ENCODE data around the gene EFHC2.

Gene EFHC2

DNA sequence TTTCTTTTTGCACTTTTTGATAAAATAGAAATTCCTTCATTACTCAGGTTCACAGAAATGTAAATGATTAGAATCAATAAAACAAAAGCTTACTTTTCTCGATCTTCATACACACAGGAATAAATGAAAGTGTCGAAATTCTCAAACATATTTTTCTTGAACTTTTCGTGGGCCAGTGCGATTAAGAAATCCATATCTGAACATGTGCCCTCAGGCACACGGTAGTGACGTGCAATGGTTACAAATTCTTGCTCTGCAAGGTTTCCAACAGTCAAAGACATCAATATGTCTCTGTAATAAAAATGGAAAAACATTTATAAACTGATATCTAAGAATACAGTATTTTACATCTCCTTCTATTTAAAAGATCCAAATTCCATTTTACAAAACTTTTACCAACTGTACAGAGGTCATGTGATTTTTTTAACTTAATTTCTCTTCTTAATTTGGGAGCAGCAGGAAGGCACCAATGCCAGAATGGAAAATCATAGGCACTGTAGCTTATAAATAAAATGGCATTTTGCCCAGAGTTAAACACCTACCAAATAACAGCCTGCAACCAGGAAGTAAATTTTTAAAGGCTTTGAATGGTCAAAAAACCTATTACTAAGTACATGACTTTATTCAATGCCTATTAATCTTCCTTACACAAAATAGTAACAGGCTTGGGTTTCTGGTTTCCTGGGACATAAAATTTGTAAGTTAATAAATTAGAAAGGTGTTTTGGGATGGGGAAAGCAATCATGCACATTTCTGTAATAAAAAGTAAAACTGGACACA lies 165.0 kb downstream of the EFHC2 start:
- TF ChIP-seq YY1 (IDR thresholded peaks at IDR 0.05; ENCODE audit: insufficient read depth, insufficient read length): no peak
- no peak for TF ChIP-seq SUZ12 (IDR thresholded peaks at IDR 0.05; ENCODE audit: extremely low read depth, insufficient read depth, insufficient read length)
- TF ChIP-seq ZNF274 (IDR thresholded peaks at IDR 0.05; ENCODE audit: low read depth, low read length): no peak
- no peaks in the 10 kb centered on the region for H3K9me3 ChIP-seq (ENCODE audit: insufficient read depth, low read length)
- no peak overlapping the region for H3K9ac ChIP-seq (ENCODE audit: insufficient read length, low read depth)

DNA sequence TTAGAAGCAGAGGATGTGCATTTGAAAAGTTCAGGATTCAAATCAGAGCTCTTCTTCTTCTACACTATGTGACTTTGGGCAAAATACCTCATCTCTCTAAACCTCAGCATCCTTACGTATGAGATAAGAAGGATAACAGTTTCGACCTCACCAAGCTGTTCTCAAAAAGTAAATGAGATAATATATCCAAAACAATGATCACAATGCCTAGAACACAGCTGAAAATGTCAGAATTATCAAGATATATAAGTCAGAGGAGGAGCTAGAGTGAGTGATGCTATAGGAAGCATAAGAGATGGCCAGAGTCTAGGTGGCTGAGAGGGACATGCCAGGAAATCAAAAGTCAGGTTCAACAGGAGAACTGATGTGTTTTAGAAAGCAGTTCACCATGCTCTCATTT lies 168.0 kb downstream of the EFHC2 start:
- H3K4me1 ChIP-seq (ENCODE audit: insufficient read depth, insufficient read length): no peaks in the 10 kb centered on the region
- H3K27me3 ChIP-seq (ENCODE audit: insufficient read depth, insufficient read length): no peaks in the 10 kb centered on the region
- TF ChIP-seq ZNF274 (IDR thresholded peaks at IDR 0.05; ENCODE audit: low read depth, low read length) (no peak), SUZ12 (IDR thresholded peaks at IDR 0.05; ENCODE audit: extremely low read depth, insufficient read depth, insufficient read length) (no peak), YY1 (IDR thresholded peaks at IDR 0.05; ENCODE audit: insufficient read depth, insufficient read length) (no peak)
- no peak overlapping the region for H3K4me3 ChIP-seq (ENCODE audit: insufficient read length, low read depth)
- no peaks in the 10 kb centered on the region for H3K9me3 ChIP-seq (ENCODE audit: insufficient read depth, low read length)
- H3K9ac ChIP-seq (ENCODE audit: insufficient read length, low read depth): no peak overlapping the region
- no peaks in the 10 kb centered on the region for H3K36me3 ChIP-seq (ENCODE audit: insufficient read depth, insufficient read length, low read length)
- DNase-seq (ENCODE audit: low read depth, low spot score): no peak

More for the DNA sequence above, 165.0 kb downstream of the EFHC2 start:
- H3K27me3 ChIP-seq (ENCODE audit: insufficient read depth, insufficient read length): no peaks in the 10 kb centered on the region
- H3K4me1 ChIP-seq (ENCODE audit: insufficient read depth, insufficient read length): no peaks in the 10 kb centered on the region
- no peaks in the 10 kb centered on the region for H3K36me3 ChIP-seq (ENCODE audit: insufficient read depth, insufficient read length, low read length)
- H3K4me3 ChIP-seq (ENCODE audit: insufficient read length, low read depth): no peak overlapping the region
- no peak for DNase-seq (ENCODE audit: low read depth, low spot score)

DNA sequence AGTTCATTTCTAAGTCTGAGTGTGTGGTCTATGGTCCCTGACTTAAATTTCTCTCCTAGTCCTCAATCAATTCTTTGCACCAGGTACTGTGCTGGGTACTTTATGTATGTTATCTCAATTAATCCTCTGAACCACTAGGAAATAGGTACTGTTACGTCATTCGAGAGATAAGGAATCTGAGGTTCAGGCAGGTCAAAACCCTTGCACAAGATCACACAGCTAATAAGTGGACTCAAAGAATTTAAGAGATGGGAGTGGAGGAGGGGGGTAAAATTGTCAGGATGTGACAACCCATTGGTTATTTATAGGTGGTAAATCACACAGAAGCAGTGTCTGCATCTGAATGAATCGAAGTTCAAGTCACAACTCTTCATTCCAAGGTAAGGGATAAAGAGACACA lies 169.4 kb downstream of the EFHC2 start:
- no peak overlapping the region for H3K9ac ChIP-seq (ENCODE audit: insufficient read length, low read depth)
- H3K4me1 ChIP-seq (ENCODE audit: insufficient read depth, insufficient read length): no peaks in the 10 kb centered on the region
- H3K9me3 ChIP-seq (ENCODE audit: insufficient read depth, low read length): no peaks in the 10 kb centered on the region
- no peaks in the 10 kb centered on the region for H3K36me3 ChIP-seq (ENCODE audit: insufficient read depth, insufficient read length, low read length)
- no peak overlapping the region for H3K4me3 ChIP-seq (ENCODE audit: insufficient read length, low read depth)
- DNase-seq (ENCODE audit: low read depth, low spot score): no peak
- TF ChIP-seq YY1 (IDR thresholded peaks at IDR 0.05; ENCODE audit: insufficient read depth, insufficient read length) (no peak), ZNF274 (IDR thresholded peaks at IDR 0.05; ENCODE audit: low read depth, low read length) (no peak), SUZ12 (IDR thresholded peaks at IDR 0.05; ENCODE audit: extremely low read depth, insufficient read depth, insufficient read length) (no peak)
- H3K27me3 ChIP-seq (ENCODE audit: insufficient read depth, insufficient read length): no peaks in the 10 kb centered on the region

DNA sequence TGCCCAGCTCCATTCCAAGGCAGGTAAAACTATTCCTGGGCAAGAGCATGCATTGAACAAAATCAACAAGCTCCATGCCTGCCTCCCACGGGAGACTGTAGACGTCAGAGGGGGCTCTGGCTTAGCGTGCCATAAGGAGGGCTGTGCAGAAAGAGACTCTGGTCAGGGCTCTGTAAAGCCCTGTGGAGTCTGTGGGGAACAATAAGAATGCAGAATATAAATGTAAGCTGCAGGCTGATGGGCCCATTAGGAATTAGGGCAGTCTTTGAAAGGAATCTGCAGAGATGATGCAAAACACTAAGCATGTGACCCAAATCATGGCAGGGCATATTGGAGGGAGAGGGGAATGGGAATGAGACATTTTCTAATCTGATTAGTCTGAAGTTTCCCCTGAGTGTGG lies 170.3 kb downstream of the EFHC2 start:
- TF ChIP-seq SUZ12 (IDR thresholded peaks at IDR 0.05; ENCODE audit: extremely low read depth, insufficient read depth, insufficient read length): no peak
- TF ChIP-seq ZNF274 (IDR thresholded peaks at IDR 0.05; ENCODE audit: low read depth, low read length): no peak
- no peak for TF ChIP-seq YY1 (IDR thresholded peaks at IDR 0.05; ENCODE audit: insufficient read depth, insufficient read length)
- no peak for DNase-seq (ENCODE audit: low read depth, low spot score)
- H3K27me3 ChIP-seq (ENCODE audit: insufficient read depth, insufficient read length): no peaks in the 10 kb centered on the region
- H3K4me1 ChIP-seq (ENCODE audit: insufficient read depth, insufficient read length): no peaks in the 10 kb centered on the region
- no peaks in the 10 kb centered on the region for H3K36me3 ChIP-seq (ENCODE audit: insufficient read depth, insufficient read length, low read length)
- H3K9ac ChIP-seq (ENCODE audit: insufficient read length, low read depth): no peak overlapping the region
- H3K4me3 ChIP-seq (ENCODE audit: insufficient read length, low read depth): no peak overlapping the region
- H3K9me3 ChIP-seq (ENCODE audit: insufficient read depth, low read length): no peaks in the 10 kb centered on the region

DNA sequence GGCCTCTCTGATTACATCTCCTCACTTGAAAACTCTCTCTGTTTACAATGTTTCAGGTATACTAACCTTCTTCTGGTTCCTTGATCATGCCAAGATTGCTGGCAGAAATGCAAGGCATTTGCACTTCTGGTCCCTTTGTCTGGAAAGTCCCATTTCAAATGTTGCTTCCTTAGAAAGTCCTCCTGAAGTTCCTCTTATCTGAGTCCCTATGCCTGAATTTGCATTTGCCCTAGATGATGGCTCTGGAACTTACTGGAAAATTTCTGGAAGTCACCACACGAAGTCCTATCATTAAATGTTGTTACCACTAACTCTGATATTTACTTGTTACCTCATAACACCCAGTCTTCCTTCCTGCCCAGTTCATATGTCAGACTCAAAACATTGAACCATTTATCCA lies 176.4 kb downstream of the EFHC2 start:
- Histone ChIP-seq H3K4me3 (ENCODE audit: insufficient read length, low read depth) (no peak overlapping the region), H3K27me3 (ENCODE audit: insufficient read depth, insufficient read length) (no peaks in the 10 kb centered on the region), H3K9me3 (ENCODE audit: insufficient read depth, low read length) (no peaks in the 10 kb centered on the region), H3K36me3 (ENCODE audit: insufficient read depth, insufficient read length, low read length) (no peaks in the 10 kb centered on the region), H3K4me1 (ENCODE audit: insufficient read depth, insufficient read length) (no peaks in the 10 kb centered on the region), H3K9ac (ENCODE audit: insufficient read length, low read depth) (no peak overlapping the region)
- no peak for DNase-seq (ENCODE audit: low read depth, low spot score)
- TF ChIP-seq SUZ12 (IDR thresholded peaks at IDR 0.05; ENCODE audit: extremely low read depth, insufficient read depth, insufficient read length) (no peak), ZNF274 (IDR thresholded peaks at IDR 0.05; ENCODE audit: low read depth, low read length) (no peak), YY1 (IDR thresholded peaks at IDR 0.05; ENCODE audit: insufficient read depth, insufficient read length) (no peak)

DNA sequence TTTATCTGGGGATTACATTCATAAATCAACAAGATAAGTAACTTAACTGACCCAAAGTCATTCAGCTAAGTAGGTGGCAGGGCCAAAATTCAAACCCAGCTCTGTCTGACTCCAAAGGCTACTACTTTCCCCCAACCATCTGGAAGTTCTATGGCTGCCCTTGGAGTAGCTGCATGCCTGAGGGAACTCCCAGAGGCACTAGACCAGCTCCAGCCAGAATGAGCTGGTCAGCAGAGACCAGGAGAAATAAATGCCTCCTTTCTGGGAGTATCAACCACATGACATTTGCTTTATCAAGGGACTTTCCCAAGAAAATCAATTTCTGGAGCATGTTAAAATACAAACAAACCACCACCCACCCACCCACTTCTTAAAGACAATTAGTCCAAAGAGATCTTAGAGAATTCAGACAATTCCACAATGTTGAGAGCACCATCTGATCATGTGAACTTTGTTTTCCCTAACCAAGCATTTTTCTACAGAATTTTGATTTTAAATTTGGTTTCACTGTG lies 180.5 kb downstream of the EFHC2 start:
- no peak for TF ChIP-seq SUZ12 (IDR thresholded peaks at IDR 0.05; ENCODE audit: extremely low read depth, insufficient read depth, insufficient read length)
- TF ChIP-seq YY1 (IDR thresholded peaks at IDR 0.05; ENCODE audit: insufficient read depth, insufficient read length): no peak
- no peak for TF ChIP-seq ZNF274 (IDR thresholded peaks at IDR 0.05; ENCODE audit: low read depth, low read length)
- Histone ChIP-seq H3K36me3 (ENCODE audit: insufficient read depth, insufficient read length, low read length) (no peaks in the 10 kb centered on the region), H3K4me3 (ENCODE audit: insufficient read length, low read depth) (no peak overlapping the region), H3K27me3 (ENCODE audit: insufficient read depth, insufficient read length) (no peaks in the 10 kb centered on the region), H3K9ac (ENCODE audit: insufficient read length, low read depth) (no peak overlapping the region), H3K4me1 (ENCODE audit: insufficient read depth, insufficient read length) (no peaks in the 10 kb centered on the region), H3K9me3 (ENCODE audit: insufficient read depth, low read length) (no peaks in the 10 kb centered on the region)
- DNase-seq (ENCODE audit: low read depth, low spot score): no peak

DNA sequence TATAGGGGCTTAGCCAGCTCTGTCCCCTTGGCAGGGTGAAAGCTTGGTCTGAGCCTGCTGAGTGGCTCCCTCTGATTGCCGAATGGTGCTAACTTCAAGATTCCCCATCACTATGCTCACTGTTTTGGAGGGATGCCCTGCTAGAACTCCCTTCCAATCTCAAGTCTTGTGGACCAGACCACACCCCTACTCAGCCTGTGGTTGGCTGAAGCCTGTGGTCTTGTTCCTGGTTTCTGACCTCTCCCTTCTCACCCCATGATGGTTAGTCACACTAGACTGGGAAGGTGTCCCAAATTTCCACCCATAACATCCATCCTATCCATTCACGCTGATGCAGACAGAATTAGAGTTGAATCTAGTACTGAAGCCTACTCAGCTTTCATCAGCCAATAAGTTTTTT lies 185.6 kb downstream of the EFHC2 start:
- Histone ChIP-seq H3K4me3 (ENCODE audit: insufficient read length, low read depth) (no peak overlapping the region), H3K9ac (ENCODE audit: insufficient read length, low read depth) (no peak overlapping the region), H3K27me3 (ENCODE audit: insufficient read depth, insufficient read length) (no peaks in the 10 kb centered on the region), H3K9me3 (ENCODE audit: insufficient read depth, low read length) (no peaks in the 10 kb centered on the region), H3K36me3 (ENCODE audit: insufficient read depth, insufficient read length, low read length) (no peaks in the 10 kb centered on the region), H3K4me1 (ENCODE audit: insufficient read depth, insufficient read length) (no peaks in the 10 kb centered on the region)
- no peak for DNase-seq (ENCODE audit: low read depth, low spot score)
- TF ChIP-seq ZNF274 (IDR thresholded peaks at IDR 0.05; ENCODE audit: low read depth, low read length) (no peak), SUZ12 (IDR thresholded peaks at IDR 0.05; ENCODE audit: extremely low read depth, insufficient read depth, insufficient read length) (no peak), YY1 (IDR thresholded peaks at IDR 0.05; ENCODE audit: insufficient read depth, insufficient read length) (no peak)
